ENCODE measurements around the gene LAMA3.

DNA sequence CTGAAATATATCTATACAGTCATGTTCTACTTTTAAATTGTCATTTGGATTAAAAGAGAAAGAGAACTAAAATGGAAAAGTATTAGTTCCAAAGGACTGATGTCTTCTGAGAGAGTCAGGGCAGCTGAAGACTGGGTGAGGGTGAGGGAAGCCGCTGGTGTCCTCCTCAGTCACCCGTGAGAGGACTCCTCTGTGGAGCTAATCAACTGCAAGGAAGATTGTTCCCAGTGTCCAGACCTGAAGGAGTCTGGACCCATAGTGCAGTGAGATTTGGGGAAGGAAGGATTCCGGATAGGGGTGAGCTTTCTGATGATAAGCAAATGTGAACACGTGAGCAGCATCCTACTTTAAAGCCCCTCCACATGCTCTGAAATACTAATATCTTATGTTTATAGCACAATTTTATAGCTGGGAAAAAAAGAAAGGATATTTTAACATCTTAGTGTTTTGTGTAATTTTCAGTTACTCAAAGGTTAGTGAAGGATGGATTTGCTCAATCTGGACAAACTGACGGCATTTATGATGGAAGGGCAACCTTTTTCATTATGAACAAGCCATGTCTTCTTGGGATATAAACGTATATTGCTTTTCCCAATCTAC lies 190.8 kb downstream of the LAMA3 start:
- TF ChIP-seq YY1 (IDR thresholded peaks at IDR 0.05; ENCODE audit: insufficient read depth, insufficient read length): no peak
- TF ChIP-seq ZNF274 (IDR thresholded peaks at IDR 0.05; ENCODE audit: low read depth, low read length): no peak
- TF ChIP-seq SUZ12 (IDR thresholded peaks at IDR 0.05; ENCODE audit: extremely low read depth, insufficient read depth, insufficient read length): no peak
